GM12878 (cell line): ENCODE measurements around the gene KLK6. TPM values are rescaled to one million over a fixed set of nuclear protein-coding genes. Genes with fewer than 3 reads are reported as not detected.

Experiments
- ATAC-seq: fragments of 200-7000 bp; cut with Tn5 transposase; 3 replicates; pipeline ENCODE4 v1.9.1; 2020; ENCODE audit warnings: mild to moderate bottlenecking, moderate library complexity
- BruUV-seq: library from RNA; stranded (reverse); fragments of 400-500 nt; replicated peaks from 2 replicates; lab custom pipeline; 2021; lab: Mats Ljungman, UMichigan
- CTCF ChIA-PET: fragments of 300-600 bp; sonication (Branson Sonifier 250); formaldehyde crosslinking; extraction: SDS; loops from one replicate; lab custom pipeline; 2021; ENCODE audit warnings: inconsistent platforms; lab: Yijun Ruan, JAX
- POLR2A ChIA-PET: fragments of 350-600 bp; formaldehyde crosslinking; extraction: SDS; loops from one replicate; lab custom pipeline; 2021; ENCODE audit warnings: inconsistent platforms; lab: Charles Lee
- RAD21 ChIA-PET: fragments of 300-600 bp; sonication (Branson Sonifier 250); formaldehyde crosslinking; loops from one replicate; lab custom pipeline; 2023; ENCODE audit warnings: antibody characterized with exemption; ENCODE audit not compliant: unreplicated experiment; lab: Charles Lee
- SMC1A ChIA-PET: fragments of 300-600 bp; sonication (Branson Sonifier 250); formaldehyde crosslinking; loops from one replicate; lab custom pipeline; 2023; ENCODE audit not compliant: unreplicated experiment, uncharacterized antibody; lab: Charles Lee
- DNase-seq: peaks from one replicate; pipeline ENCODE4 v3.0.0-alpha.2; 2011; ENCODE audit warnings: low read depth, low spot score
- FAIRE-seq: peaks from 3 replicates; lab custom pipeline; 2011; peaks lifted over from hg19 to GRCh38; lab: Jason Lieb, UNC
- H2AFZ ChIP-seq: 2 replicates; pipeline ENCODE4 v1.6.0; 2011; ENCODE audit warnings: low read depth, low read length, control low read depth; ENCODE audit not compliant: control insufficient read depth
- H3K27ac ChIP-seq: 2 replicates; pipeline ENCODE4 v1.5.1; 2011; ENCODE audit warnings: control low read depth; ENCODE audit not compliant: control insufficient read depth, insufficient read depth
- H3K27me3 ChIP-seq, 2 experiments: replicated peaks in 1 of 2; 2 replicates each; pipeline versions ENCODE4 v1.6.0 to v1.6.1; 2011; ENCODE audit warnings: low read length in 1 of 2; ENCODE audit not compliant: control insufficient read depth in 2 of 2, insufficient read depth in 2 of 2
- H3K36me3 ChIP-seq, 2 experiments: 2 replicates each; pipeline ENCODE4 v1.5.1; 2011; ENCODE audit warnings: low read length in 1 of 2; ENCODE audit not compliant: control insufficient read depth in 2 of 2, insufficient read depth in 2 of 2
- H3K4me1 ChIP-seq: 2 replicates; pipeline ENCODE4 v1.6.1; 2011; ENCODE audit warnings: mild to moderate bottlenecking, low read length, moderate library complexity, mixed read lengths; ENCODE audit not compliant: control insufficient read depth, insufficient read depth
- H3K4me2 ChIP-seq: 2 replicates; pipeline ENCODE4 v1.6.0; 2011; ENCODE audit warnings: control low read depth; ENCODE audit not compliant: control insufficient read depth, insufficient read depth
- H3K4me3 ChIP-seq: fragments of 200-600 bp; sonication (generic); 2 replicates; pipeline ENCODE4 v1.5.1; 2016
- H3K79me2 ChIP-seq: 2 replicates; pipeline ENCODE4 v1.6.0; 2011; ENCODE audit warnings: low read length; ENCODE audit not compliant: control insufficient read depth, insufficient read depth
- H3K9ac ChIP-seq: 2 replicates; pipeline ENCODE4 v1.8.0; 2011; ENCODE audit warnings: low read length, control low read depth, mixed read lengths; ENCODE audit not compliant: control insufficient read depth, insufficient read depth
- H3K9me3 ChIP-seq: replicated peaks from 3 replicates; pipeline ENCODE4 v1.5.1; 2011; ENCODE audit warnings: mild to moderate bottlenecking, low read length; ENCODE audit not compliant: control insufficient read depth, insufficient read depth
- H4K20me1 ChIP-seq: 2 replicates; pipeline ENCODE4 v1.6.0; 2011; ENCODE audit not compliant: control insufficient read depth, insufficient read depth
- BMI1 ChIP-seq: fragments of 450-650 bp; IDR thresholded peaks from 2 replicates; pipeline ENCODE4 v1.6.1; 2016; ENCODE audit warnings: mild to moderate bottlenecking, moderate library complexity, borderline replicate concordance
- CHD1 ChIP-seq: IDR thresholded peaks from 2 replicates; pipeline ENCODE4 v1.6.1; 2012; ENCODE audit warnings: low read depth, low read length, improper control_type of control experiment
- EGR1 ChIP-seq, 2 experiments: IDR thresholded peaks; 1 replicate in 1 of 2; 2 replicates in 1 of 2; pipeline ENCODE4 v1.6.1; 2011 to 2012; ENCODE audit warnings: low read depth in 2 of 2, low read length in 2 of 2, borderline replicate concordance in 1 of 2, mild to moderate bottlenecking in 1 of 2, moderate library complexity in 1 of 2
- EP300 ChIP-seq, 2 experiments: fragments of 150-350 bp in 1 of 2; IDR thresholded peaks; 2 replicates each; pipeline ENCODE4 v1.6.1; 2011 to 2012; ENCODE audit warnings: low read depth in 2 of 2, low read length in 2 of 2, borderline replicate concordance in 1 of 2, improper control_type of control experiment in 1 of 2, inconsistent platforms in 1 of 2; ENCODE audit not compliant: control insufficient read depth in 1 of 2
- FOXM1 ChIP-seq: IDR thresholded peaks from 2 replicates; pipeline ENCODE4 v1.6.1; 2012; ENCODE audit warnings: low read depth, mild to moderate bottlenecking, inconsistent platforms, low read length, moderate library complexity
- GATAD2B ChIP-seq: fragments of 450-650 bp; conservative IDR thresholded peaks from 2 replicates; pipeline ENCODE4 v1.6.1; 2017; ENCODE audit warnings: low read depth, mild to moderate bottlenecking, moderate library complexity
- HSF1 ChIP-seq: fragments of 150-350 bp; IDR thresholded peaks from 2 replicates; pipeline ENCODE4 v1.6.1; 2014; ENCODE audit warnings: mild to moderate bottlenecking, low read depth, low read length
- IKZF2 ChIP-seq, 2 experiments: fragments of 450-650 bp; IDR thresholded peaks; 2 replicates each; pipeline ENCODE4 v1.6.1; 2017; ENCODE audit warnings: mild to moderate bottlenecking in 2 of 2, moderate library complexity in 2 of 2
- PKNOX1 ChIP-seq: fragments of 450-650 bp; IDR thresholded peaks from 2 replicates; pipeline ENCODE4 v1.6.1; 2016; ENCODE audit warnings: mild to moderate bottlenecking
- POLR2A ChIP-seq: IDR thresholded peaks from 2 replicates; pipeline ENCODE4 v1.6.1; 2011; ENCODE audit warnings: low read depth, mild to moderate bottlenecking, low read length
- RB1 ChIP-seq: fragments of 450-650 bp; formaldehyde crosslinking; IDR thresholded peaks from 2 replicates; pipeline ENCODE4 v1.6.1; 2017; ENCODE audit warnings: mild to moderate bottlenecking, borderline replicate concordance
- REST ChIP-seq: IDR thresholded peaks from 2 replicates; pipeline ENCODE4 v1.6.1; 2012; ENCODE audit warnings: mild to moderate bottlenecking, low read depth, low read length
- SRF ChIP-seq, 2 experiments: IDR thresholded peaks; 2 replicates each; pipeline ENCODE4 v1.6.1; 2011; ENCODE audit warnings: low read depth in 2 of 2, low read length in 2 of 2, mild to moderate bottlenecking in 1 of 2, moderate library complexity in 1 of 2
- TBL1XR1 ChIP-seq: IDR thresholded peaks from 2 replicates; pipeline ENCODE4 v1.6.1; 2012; ENCODE audit warnings: low read depth, low read length, improper control_type of control experiment
- ZNF217 ChIP-seq: fragments of 450-650 bp; IDR thresholded peaks from 2 replicates; pipeline ENCODE4 v1.6.1; 2017; ENCODE audit warnings: antibody characterized with exemption, mild to moderate bottlenecking
- WGBS: methylation state at CpG from one replicate; pipeline ENCODE4 v1.1.6; 2016; ENCODE audit warnings: low lambda C conversion rate; ENCODE audit not compliant: insufficient replicate concordance, insufficient coverage; ENCODE audit errors: missing lambda C conversion rate; 5-methylcytosine and 5-hydroxymethylcytosine counted together
- in situ Hi-C: fragments of 300-500 bp; cut with MboI; formaldehyde crosslinking; loops from 9 replicates; pipeline ENCODE4 v1.14.3; 2018; ENCODE audit warnings: mixed read lengths
- intact Hi-C: fragments of 100-400 bp; cut with micrococcal nuclease; formaldehyde crosslinking; loops from one replicate; pipeline ENCODE4 v1.14.2; 2022; ENCODE audit not compliant: unreplicated experiment
- polyA plus RNA-seq, 11 experiments: library from polyadenylated mRNA; depleted of rRNA in 4 of 11; unstranded in 6 of 11; stranded (reverse) in 5 of 11; fragments of >200 nt; fragmentation: Nextera tagmentation in 4 of 11; fragmentation: Illumina TruSeq in 1 of 11; extraction: Ambion mirVana in 4 of 11; extraction: Trizol in 1 of 11; gene quantifications; 1 replicate in 1 of 11; 2 replicates in 10 of 11; pipeline versions ENCODE4 v1.2.1 to v1.2.3, GENCODE V29; 2011 to 2016; ENCODE audit warnings: inconsistent platforms in 2 of 11, missing spikeins in 2 of 11, low read depth in 1 of 11
- total RNA-seq, 4 experiments: library from RNA; depleted of rRNA in 3 of 4; stranded (reverse); fragments of >200 nt in 3 of 4; fragmentation: Illumina TruSeq in 1 of 4; extraction: Trizol in 1 of 4; gene quantifications; 2 replicates each; pipeline versions ENCODE4 v1.2.1 to v1.2.3, GENCODE V29; 2013 to 2021

Gene KLK6
- total and polyA plus RNA-seq, 10 of the 15 experiments (the other 5 are each of a cell fraction or from before 2014, with no cell fraction given): not detected

- intact Hi-C loops (no loop called here), in situ Hi-C loops (no loop called here)
- Histone ChIP-seq H3K36me3 (no peaks in the 10 kb centered on the region), H4K20me1 (no peaks in the 10 kb centered on the region), H3K9me3 (no peaks in the 10 kb centered on the region; the same call in 2 of the 3 replicates), H3K27me3 (no peaks in the 10 kb centered on the region; a peak in 1 of 4 replicates), H3K4me3 (no peak overlapping the region), H2AFZ (no peak overlapping the region), H3K9ac (no peak overlapping the region), H3K4me1 (no peaks in the 10 kb centered on the region), H3K4me2 (no peak overlapping the region), H3K27ac (no peak overlapping the region), H3K79me2 (no peaks in the 10 kb centered on the region)
- TF ChIP-seq IKZF2 (IDR thresholded peaks at IDR 0.05): no peak
- TF ChIP-seq CHD1: no peak
- no peak for TF ChIP-seq HSF1
- no peak for TF ChIP-seq REST
- no peak for TF ChIP-seq GATAD2B
- no peak for TF ChIP-seq SRF (IDR thresholded peaks at IDR 0.05; ENCODE audit: low read depth in 2 of 2, low read length in 2 of 2)
- TF ChIP-seq FOXM1: no peak
- TF ChIP-seq RB1: no peak
- no peak for TF ChIP-seq TBL1XR1
- no peak for TF ChIP-seq ZNF217
- TF ChIP-seq POLR2A: no peak
- no peak for TF ChIP-seq BMI1
- TF ChIP-seq EGR1 (IDR thresholded peaks at IDR 0.05; ENCODE audit: borderline replicate concordance in 1 of 2, low read depth in 2 of 2, low read length in 2 of 2): no peak
- TF ChIP-seq PKNOX1: no peak
- TF ChIP-seq EP300 (IDR thresholded peaks at IDR 0.05; ENCODE audit: borderline replicate concordance in 1 of 2, control insufficient read depth in 1 of 2, low read depth in 2 of 2, low read length in 2 of 2): no peak
- ChIA-PET CTCF (no interaction called here), POLR2A (no interaction called here), RAD21 (no interaction called here), SMC1A (no interaction called here)
- no peak for ATAC-seq
- FAIRE-seq: no peak
- no TSS peak for BruUV-seq
- no peak for DNase-seq
- WGBS: 11% methylated on average over 12 of the region's 12 CpGs
Observed at GRCh38 chr19:51012661-51013190, 43.3 kb upstream of the KLK6 start.
